ENCODE measurements around the gene KIAA1671.

Gene KIAA1671

GRCh38 chr22:25166266-25167040 lies 213.9 kb downstream of the KIAA1671 start:
- H3K27me3 ChIP-seq (ENCODE audit: control insufficient read depth, insufficient read depth, low read length) = no peaks in the 10 kb centered on the region
- H3K9ac ChIP-seq (ENCODE audit: low read length) = no peak overlapping the region
- no peak overlapping the region for H3K4me3 ChIP-seq (ENCODE audit: low read depth, low read length)
- H3K36me3 ChIP-seq (ENCODE audit: control insufficient read depth, insufficient read depth, low read length) = no peaks in the 10 kb centered on the region
- no peaks in the 10 kb centered on the region for H3K4me1 ChIP-seq (ENCODE audit: control insufficient read depth, insufficient read depth, low read length)
- H3K27ac ChIP-seq (ENCODE audit: low read depth, low read length) = no peak overlapping the region
- H3K9me3 ChIP-seq (ENCODE audit: control insufficient read depth, insufficient read depth, low read depth, low read length) = no peaks in the 10 kb centered on the region

- no peak overlapping the region for H3K4me3 ChIP-seq (ENCODE audit: low read depth, low read length)
- no peaks in the 10 kb centered on the region for H3K27me3 ChIP-seq (ENCODE audit: control insufficient read depth, insufficient read depth, low read length)
- no peaks in the 10 kb centered on the region for H3K36me3 ChIP-seq (ENCODE audit: control insufficient read depth, insufficient read depth, low read length)
- no peak overlapping the region for H3K9ac ChIP-seq (ENCODE audit: low read length)
- no peaks in the 10 kb centered on the region for H3K9me3 ChIP-seq (ENCODE audit: control insufficient read depth, insufficient read depth, low read depth, low read length)
- H3K27ac ChIP-seq (ENCODE audit: low read depth, low read length) = no peak overlapping the region
- no peaks in the 10 kb centered on the region for H3K4me1 ChIP-seq (ENCODE audit: control insufficient read depth, insufficient read depth, low read length)
Measured at GRCh38 chr22:25167082-25167481, 214.6 kb downstream of the KIAA1671 start.

- H3K27ac ChIP-seq (ENCODE audit: low read depth, low read length) = no peak overlapping the region
- no peaks in the 10 kb centered on the region for H3K27me3 ChIP-seq (ENCODE audit: control insufficient read depth, insufficient read depth, low read length)
- H3K4me1 ChIP-seq (ENCODE audit: control insufficient read depth, insufficient read depth, low read length) = no peaks in the 10 kb centered on the region
Measured at GRCh38 chr22:25167834-25168601, 215.5 kb downstream of the KIAA1671 start.

GRCh38 chr22:25169278-25170031 lies 216.9 kb downstream of the KIAA1671 start:
- Histone ChIP-seq H3K4me3 (ENCODE audit: low read depth, low read length) (no peak overlapping the region), H3K4me1 (ENCODE audit: control insufficient read depth, insufficient read depth, low read length) (no peaks in the 10 kb centered on the region), H3K36me3 (ENCODE audit: control insufficient read depth, insufficient read depth, low read length) (peaks cover 5% of the 10 kb centered on the region; the same call in 1 of the 2 replicates), H3K9ac (ENCODE audit: low read length) (no peak overlapping the region), H3K9me3 (ENCODE audit: control insufficient read depth, insufficient read depth, low read depth, low read length) (no peaks in the 10 kb centered on the region), H3K27ac (ENCODE audit: low read depth, low read length) (no peak overlapping the region), H3K27me3 (ENCODE audit: control insufficient read depth, insufficient read depth, low read length) (no peaks in the 10 kb centered on the region)

More at GRCh38 chr22:25167834-25168601, 215.5 kb downstream of the KIAA1671 start:
- Histone ChIP-seq H3K9ac (ENCODE audit: low read length) (no peak overlapping the region), H3K4me3 (ENCODE audit: low read depth, low read length) (no peak overlapping the region), H3K9me3 (ENCODE audit: control insufficient read depth, insufficient read depth, low read depth, low read length) (no peaks in the 10 kb centered on the region), H3K36me3 (ENCODE audit: control insufficient read depth, insufficient read depth, low read length) (0 out of 2 replicates have a peak, but pooled peaks cover 1% of the 10 kb centered on the region)

- Histone ChIP-seq H3K4me3 (ENCODE audit: low read depth, low read length) (no peak overlapping the region), H3K36me3 (ENCODE audit: control insufficient read depth, insufficient read depth, low read length) (peaks cover 8% of the 10 kb centered on the region; the same call in 1 of the 2 replicates), H3K27me3 (ENCODE audit: control insufficient read depth, insufficient read depth, low read length) (no peaks in the 10 kb centered on the region), H3K9me3 (ENCODE audit: control insufficient read depth, insufficient read depth, low read depth, low read length) (no peaks in the 10 kb centered on the region), H3K4me1 (ENCODE audit: control insufficient read depth, insufficient read depth, low read length) (no peaks in the 10 kb centered on the region), H3K9ac (ENCODE audit: low read length) (no peak overlapping the region), H3K27ac (ENCODE audit: low read depth, low read length) (no peak overlapping the region)
Measured at GRCh38 chr22:25170426-25170980, 218.0 kb downstream of the KIAA1671 start.

DNA sequence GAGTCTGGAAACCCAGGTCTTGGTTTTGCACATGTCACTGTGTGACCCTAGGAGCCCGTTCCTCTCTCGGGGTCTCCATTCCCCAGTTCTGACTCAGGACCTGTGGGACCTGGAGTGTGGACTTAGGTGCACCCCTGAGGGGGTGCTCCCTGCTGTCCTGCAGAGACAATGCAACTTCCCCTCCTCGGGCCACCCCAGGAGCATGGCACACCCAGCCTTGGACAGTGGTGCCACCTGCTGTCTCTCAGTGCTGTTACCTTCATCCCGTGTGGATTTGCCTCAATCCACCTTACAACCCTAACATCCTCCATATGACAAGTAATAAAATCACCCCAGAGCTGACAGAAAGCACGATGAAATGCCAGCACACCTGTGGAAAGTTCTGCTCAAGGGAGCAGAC lies 219.6 kb downstream of the KIAA1671 start:
- no peaks in the 10 kb centered on the region for H3K9me3 ChIP-seq (ENCODE audit: control insufficient read depth, insufficient read depth, low read depth, low read length)
- peaks cover 10% of the 10 kb centered on the region; the same call in 1 of the 2 replicates for H3K36me3 ChIP-seq (ENCODE audit: control insufficient read depth, insufficient read depth, low read length)
- no peak overlapping the region for H3K4me3 ChIP-seq (ENCODE audit: low read depth, low read length)
- H3K27me3 ChIP-seq (ENCODE audit: control insufficient read depth, insufficient read depth, low read length) = no peaks in the 10 kb centered on the region
- H3K27ac ChIP-seq (ENCODE audit: low read depth, low read length) = no peak overlapping the region
- no peak overlapping the region for H3K9ac ChIP-seq (ENCODE audit: low read length)
- no peaks in the 10 kb centered on the region for H3K4me1 ChIP-seq (ENCODE audit: control insufficient read depth, insufficient read depth, low read length)

DNA sequence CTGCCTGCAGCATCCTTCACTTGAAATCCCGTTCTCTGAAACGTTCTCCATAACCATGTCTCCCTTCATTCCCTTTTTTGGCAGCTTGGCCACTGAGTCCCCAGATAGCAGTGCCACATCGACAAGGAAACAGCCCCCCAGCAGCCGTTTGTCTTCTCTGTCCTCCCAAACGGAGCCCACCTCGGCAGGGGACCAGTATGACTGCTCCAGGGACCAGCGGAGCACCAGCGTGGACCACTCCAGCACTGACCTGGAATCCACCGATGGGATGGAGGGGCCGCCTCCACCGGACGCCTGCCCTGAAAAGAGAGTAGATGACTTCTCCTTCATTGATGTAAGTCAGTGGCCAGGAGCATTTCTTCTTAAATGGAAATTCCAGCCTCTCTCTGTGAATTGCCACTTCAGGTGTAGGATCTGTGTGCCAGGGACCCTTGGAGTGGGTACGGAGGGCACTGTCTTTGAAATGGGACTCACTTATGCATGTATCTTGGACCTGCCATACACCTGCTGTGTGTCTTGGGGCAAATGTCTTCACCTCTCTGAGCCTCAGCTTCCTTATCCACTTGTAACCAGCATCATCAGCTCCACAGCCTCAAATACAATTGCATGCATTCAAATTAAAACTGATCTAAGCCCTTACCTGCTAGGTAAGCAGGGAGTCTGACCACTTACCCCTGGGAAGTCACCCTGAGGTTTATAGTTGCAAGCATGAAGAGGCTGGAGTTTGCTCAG lies 221.8 kb downstream of the KIAA1671 start:
- H3K4me1 ChIP-seq (ENCODE audit: control insufficient read depth, insufficient read depth, low read length) = no peaks in the 10 kb centered on the region
- no peak overlapping the region for H3K27ac ChIP-seq (ENCODE audit: low read depth, low read length)
- no peak overlapping the region for H3K9ac ChIP-seq (ENCODE audit: low read length)
- H3K4me3 ChIP-seq (ENCODE audit: low read depth, low read length) = no peak overlapping the region
- no peaks in the 10 kb centered on the region for H3K27me3 ChIP-seq (ENCODE audit: control insufficient read depth, insufficient read depth, low read length)
- no peaks in the 10 kb centered on the region for H3K9me3 ChIP-seq (ENCODE audit: control insufficient read depth, insufficient read depth, low read depth, low read length)
- peaks cover 10% of the 10 kb centered on the region; the same call in 1 of the 2 replicates for H3K36me3 ChIP-seq (ENCODE audit: control insufficient read depth, insufficient read depth, low read length)

DNA sequence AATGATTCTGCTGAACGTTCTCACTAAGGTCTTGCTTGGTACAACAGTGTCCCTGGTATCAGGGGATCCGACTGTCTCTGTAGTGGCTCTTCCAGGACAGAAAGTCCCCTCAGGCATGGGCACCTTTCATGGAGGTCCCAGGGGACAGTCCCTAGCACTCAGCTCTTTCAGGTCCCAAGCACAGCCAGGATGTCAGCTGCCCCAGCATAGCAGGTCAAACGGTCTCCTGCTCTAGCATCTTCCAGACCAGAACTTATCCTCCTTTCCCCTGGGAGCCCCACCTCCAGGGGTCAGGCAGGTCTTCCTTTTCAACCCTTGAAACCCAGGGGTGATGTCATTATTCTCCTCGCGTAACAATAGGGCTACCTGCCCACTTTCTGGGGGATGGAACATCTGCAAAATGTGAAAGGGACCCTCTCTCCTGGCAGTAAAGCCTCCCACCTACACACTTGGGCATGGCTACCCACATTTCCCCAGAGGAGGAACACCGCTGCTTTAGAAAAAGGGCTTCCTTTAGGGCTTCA lies 222.4 kb downstream of the KIAA1671 start:
- H3K36me3 ChIP-seq (ENCODE audit: control insufficient read depth, insufficient read depth, low read length) = peaks cover 17% of the 10 kb centered on the region
- no peaks in the 10 kb centered on the region for H3K4me1 ChIP-seq (ENCODE audit: control insufficient read depth, insufficient read depth, low read length)
- H3K27me3 ChIP-seq (ENCODE audit: control insufficient read depth, insufficient read depth, low read length) = no peaks in the 10 kb centered on the region
- no peak overlapping the region for H3K9ac ChIP-seq (ENCODE audit: low read length)
- H3K27ac ChIP-seq (ENCODE audit: low read depth, low read length) = no peak overlapping the region
- H3K9me3 ChIP-seq (ENCODE audit: control insufficient read depth, insufficient read depth, low read depth, low read length) = peaks cover 3% of the 10 kb centered on the region; the same call in 1 of the 2 replicates
- H3K4me3 ChIP-seq (ENCODE audit: low read depth, low read length) = no peak overlapping the region

- no peaks in the 10 kb centered on the region for H3K4me1 ChIP-seq (ENCODE audit: control insufficient read depth, insufficient read depth, low read length)
- H3K9me3 ChIP-seq (ENCODE audit: control insufficient read depth, insufficient read depth, low read depth, low read length) = peaks cover 4% of the 10 kb centered on the region; the same call in 1 of the 2 replicates
- H3K27me3 ChIP-seq (ENCODE audit: control insufficient read depth, insufficient read depth, low read length) = no peaks in the 10 kb centered on the region
Measured at GRCh38 chr22:25176175-25176574, 223.7 kb downstream of the KIAA1671 start.

DNA sequence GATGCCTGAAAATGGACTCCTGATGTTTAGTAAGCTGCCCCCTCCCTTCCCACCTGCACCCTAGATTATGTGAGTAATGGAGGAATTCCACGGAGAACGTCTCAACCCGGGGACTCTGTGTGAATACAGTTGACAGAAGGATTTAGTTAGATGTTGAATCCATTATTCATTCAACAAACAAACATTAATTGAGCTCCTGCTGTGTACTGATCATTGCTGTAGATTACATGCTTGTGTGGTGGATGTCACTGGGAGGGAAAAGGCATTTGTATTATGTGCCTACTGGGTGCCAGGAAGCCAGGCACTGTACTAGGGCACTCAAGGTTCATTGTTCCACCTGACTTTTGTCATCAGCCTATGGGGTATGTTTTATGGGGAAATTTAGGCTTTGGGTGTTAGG lies 224.3 kb downstream of the KIAA1671 start:
- Histone ChIP-seq H3K36me3 (ENCODE audit: control insufficient read depth, insufficient read depth, low read length) (peaks cover 23% of the 10 kb centered on the region), H3K27ac (ENCODE audit: low read depth, low read length) (no peak overlapping the region), H3K4me3 (ENCODE audit: low read depth, low read length) (no peak overlapping the region), H3K4me1 (ENCODE audit: control insufficient read depth, insufficient read depth, low read length) (no peaks in the 10 kb centered on the region), H3K9me3 (ENCODE audit: control insufficient read depth, insufficient read depth, low read depth, low read length) (peaks cover 4% of the 10 kb centered on the region; the same call in 1 of the 2 replicates), H3K27me3 (ENCODE audit: control insufficient read depth, insufficient read depth, low read length) (no peaks in the 10 kb centered on the region), H3K9ac (ENCODE audit: low read length) (no peak overlapping the region)

More at GRCh38 chr22:25176175-25176574, 223.7 kb downstream of the KIAA1671 start:
- Histone ChIP-seq H3K36me3 (ENCODE audit: control insufficient read depth, insufficient read depth, low read length) (peaks cover 19% of the 10 kb centered on the region), H3K27ac (ENCODE audit: low read depth, low read length) (no peak overlapping the region), H3K4me3 (ENCODE audit: low read depth, low read length) (no peak overlapping the region), H3K9ac (ENCODE audit: low read length) (no peak overlapping the region)

All from HUES6 (cell line).